B cell (primary cell): ENCODE data around the gene N4BP3. TPM values are rescaled to one million over a fixed set of nuclear protein-coding genes. Genes with fewer than 3 reads are reported as not detected.

ENCODE experiments used
- ATAC-seq: fragments of 200-7000 bp; cut with Tn5 transposase; one replicate; pipeline ENCODE4 v1.10.0; 2021; ENCODE audit warnings: low read depth, mild to moderate bottlenecking, moderate number of reproducible peaks, moderate library complexity
- CTCF ChIA-PET: fragments of 350-600 bp; sonication (Branson Sonifier 250); formaldehyde crosslinking; loops from one replicate; lab custom pipeline; 2021; ENCODE audit warnings: antibody characterized with exemption, inconsistent platforms; lab: Charles Lee
- POLR2A ChIA-PET: fragments of 350-600 bp; sonication (Branson Sonifier 250); formaldehyde crosslinking; loops from one replicate; lab custom pipeline; 2021; ENCODE audit warnings: antibody characterized with exemption; lab: Charles Lee
- DNase-seq: peaks from one replicate; pipeline ENCODE4 v3.0.0; 2013
- H2AFZ ChIP-seq: 2 replicates; pipeline ENCODE4 v1.6.1; 2012; ENCODE audit warnings: mild to moderate bottlenecking, low read depth, low read length; ENCODE audit not compliant: insufficient read depth, poor library complexity, severe bottlenecking
- H3K27ac ChIP-seq, 2 donors: 1 replicate in 1 of 2; 2 replicates in 1 of 2; pipeline ENCODE4 v1.5.1; 2012 to 2013; ENCODE audit warnings: low read length in 2 of 2, mild to moderate bottlenecking in 2 of 2, moderate library complexity in 1 of 2
- H3K27me3 ChIP-seq, 4 experiments: fragments of 200-600 bp in 1 of 4; sonication (generic) in 1 of 4; replicated peaks in 1 of 4; 1 replicate in 2 of 4; 2 replicates in 2 of 4; pipeline versions ENCODE4 v1.6.1 to v1.7.0; 2013 to 2016; ENCODE audit warnings: low read length in 3 of 4, mild to moderate bottlenecking in 2 of 4, mixed read lengths in 1 of 4, moderate library complexity in 1 of 4; ENCODE audit not compliant: insufficient read depth in 4 of 4, control insufficient read depth in 3 of 4; ENCODE audit errors: control extremely low read depth in 1 of 4
- H3K36me3 ChIP-seq, 2 experiments: replicated peaks in 1 of 2; 1 replicate in 1 of 2; 2 replicates in 1 of 2; pipeline versions ENCODE4 v1.6.1 to v1.7.1; 2013; ENCODE audit warnings: low read length in 1 of 2; ENCODE audit not compliant: insufficient read depth in 2 of 2, control insufficient read depth in 1 of 2; ENCODE audit errors: control extremely low read depth in 1 of 2, extremely low read depth in 1 of 2
- H3K4me1 ChIP-seq, 2 donors: fragments of 200-600 bp in 1 of 2; sonication (generic) in 1 of 2; 1 replicate in 1 of 2; 2 replicates in 1 of 2; pipeline versions ENCODE4 v1.5.1 to v1.6.1; 2013 to 2017; ENCODE audit warnings: low read length in 2 of 2; ENCODE audit not compliant: control insufficient read depth in 2 of 2, insufficient read depth in 2 of 2
- H3K4me2 ChIP-seq: replicated peaks from 2 replicates; pipeline ENCODE3; 2012; ENCODE audit warnings: mild to moderate bottlenecking, low read depth, low read length; ENCODE audit not compliant: poor library complexity, severe bottlenecking
- H3K4me3 ChIP-seq, 5 experiments: fragments of 200-600 bp in 1 of 5; sonication (generic) in 1 of 5; 1 replicate in 3 of 5; 2 replicates in 2 of 5; pipeline versions ENCODE4 v1.5.1 to v1.7.0; 2011 to 2016; ENCODE audit warnings: low read length in 4 of 5, mild to moderate bottlenecking in 4 of 5, low read depth in 2 of 5, control low read depth in 1 of 5, moderate library complexity in 1 of 5; ENCODE audit not compliant: insufficient read depth in 1 of 5; ENCODE audit errors: control extremely low read depth in 1 of 5, extremely low read depth in 1 of 5
- H3K79me2 ChIP-seq: fragments of 200-600 bp; sonication (generic); one replicate; pipeline ENCODE4 v1.6.0; 2016; ENCODE audit warnings: low read length; ENCODE audit not compliant: control insufficient read depth, insufficient read depth
- H3K9ac ChIP-seq: fragments of 200-600 bp; sonication (generic); 2 replicates; pipeline ENCODE4 v1.6.1; 2017; ENCODE audit warnings: mild to moderate bottlenecking, low read length, moderate library complexity
- H3K9me3 ChIP-seq, 3 donors: one replicate each; pipeline versions ENCODE4 v1.6.1 to v1.7.1; 2013; ENCODE audit warnings: low read length in 2 of 3; ENCODE audit not compliant: control insufficient read depth in 2 of 3, insufficient read depth in 1 of 3; ENCODE audit errors: control extremely low read depth in 1 of 3
- H4K20me1 ChIP-seq: 2 replicates; pipeline ENCODE4 v1.6.0; 2012; ENCODE audit warnings: mild to moderate bottlenecking, low read length; ENCODE audit not compliant: insufficient read depth, control insufficient read depth, poor library complexity, severe bottlenecking
- H3K27ac Mint-ChIP-seq: one replicate; pipeline ENCODE4 v1.8.0; 2021; ENCODE audit warnings: mixed read lengths
- H3K27me3 Mint-ChIP-seq: one replicate; pipeline ENCODE4 v1.8.0; 2021; ENCODE audit warnings: mixed read lengths
- H3K4me1 Mint-ChIP-seq: one replicate; pipeline ENCODE4 v1.8.0; 2021; ENCODE audit warnings: mixed read lengths
- H3K4me3 Mint-ChIP-seq: one replicate; pipeline ENCODE4 v1.8.0; 2021; ENCODE audit warnings: mixed read lengths
- H3K9me3 Mint-ChIP-seq: one replicate; pipeline ENCODE4 v1.8.0; 2022; ENCODE audit warnings: mixed read lengths; ENCODE audit not compliant: insufficient read depth
- CTCF ChIP-seq: fragments of 200-600 bp; IDR thresholded peaks from one replicate; pipeline ENCODE4 v1.8.0; 2022; ENCODE audit warnings: antibody characterized with exemption, mild to moderate bottlenecking
- EZH2 ChIP-seq: IDR thresholded peaks from 2 replicates; pipeline ENCODE4 v1.6.1; 2012; ENCODE audit warnings: borderline replicate concordance, low read depth, mild to moderate bottlenecking, moderate library complexity, low read length; ENCODE audit not compliant: insufficient read depth, poor library complexity, severe bottlenecking
- WGBS: methylation state at CpG from one replicate; pipeline ENCODE4 v1.1.5; 2013; ENCODE audit warnings: missing lambda C conversion rate; ENCODE audit not compliant: insufficient coverage; 5-methylcytosine and 5-hydroxymethylcytosine counted together
- intact Hi-C: fragments of 100-400 bp; cut with micrococcal nuclease; formaldehyde crosslinking; loops from one replicate; pipeline ENCODE4 v1.10.0; 2022
- polyA plus RNA-seq: library from polyadenylated mRNA; depleted of rRNA; stranded (reverse); fragments of >200 nt; gene quantifications from 2 replicates; pipeline ENCODE4 v1.2.3, GENCODE V29; 2012
- total RNA-seq, 2 donors: library from RNA; stranded (reverse); fragments of 120-200 nt in 1 of 2; gene quantifications; 1 replicate in 1 of 2; 2 replicates in 1 of 2; pipeline versions ENCODE4 v1.2.3 to v1.2.4, GENCODE V29; 2013 to 2022

N4BP3 gene
- total and polyA plus RNA-seq, 2 donors (not counting 1 experiment from before 2014, with no cell fraction given): 13.3 to 48.7 TPM

- POLR2A ChIA-PET: no interaction called here
- intact Hi-C loops: loop anchor here (2.0 to 10.0 kb wide), 3 partner anchors 85 to 679 kb away; no protein-coding TSS in a partner anchor
- H4K20me1 ChIP-seq: no peaks in the 10 kb centered on the region
Measured at GRCh38 chr5:178069909-178070308, 43.4 kb upstream of the N4BP3 start.

GRCh38 chr5:178071108-178071507, 42.2 kb upstream of the N4BP3 start:
- no peak overlapping the region for H3K27ac Mint-ChIP-seq
- Histone ChIP-seq H3K36me3 (no peaks in the 10 kb centered on the region), H2AFZ (no peak overlapping the region), H3K4me1 (peaks cover 26 to 33% of the 10 kb centered on the region in 2 donors), H3K4me2 (no peak overlapping the region), H3K9ac (no peak overlapping the region), H3K27ac (no peak overlapping the region), H3K9me3 (no peaks in the 10 kb centered on the region), H3K4me3 (no peak overlapping the region), H3K79me2 (no peaks in the 10 kb centered on the region), H3K27me3 (peaks cover 0 to 26% (median 8%) of the 10 kb centered on the region in 4 experiments), H4K20me1 (no peaks in the 10 kb centered on the region)
- POLR2A ChIA-PET: no interaction called here
- no peak for ATAC-seq
- no CpG with 5 or more reads among the region's 4 CpGs for WGBS
- DNase-seq: no peak
- no peaks in the 10 kb centered on the region for H3K9me3 Mint-ChIP-seq
- peaks cover 15% of the 10 kb centered on the region for H3K27me3 Mint-ChIP-seq
- CTCF ChIA-PET: interaction anchor here (0.9 to 12.4 kb wide), 2 partner anchors 11 to 82 kb away, joined by 4 to 540 read pairs; partner anchors contain the start of gene NHP2
- TF ChIP-seq EZH2 (no peak), CTCF (no peak)
- H3K4me1 Mint-ChIP-seq: peaks cover 20% of the 10 kb centered on the region
- intact Hi-C loops: loop anchor here (2.0 kb wide), 1 partner anchor 680 kb away; no protein-coding TSS in a partner anchor
- H3K4me3 Mint-ChIP-seq: no peak overlapping the region

More at GRCh38 chr5:178069909-178070308, 43.4 kb upstream of the N4BP3 start:
- H2AFZ ChIP-seq: no peak overlapping the region
- no peaks in the 10 kb centered on the region for H3K9me3 ChIP-seq
- ATAC-seq (peak; percentile 78), DNase-seq (peak; percentile 75)
- Mint-ChIP-seq H3K27me3 (peaks cover 18% of the 10 kb centered on the region), H3K4me3 (no peak overlapping the region), H3K27ac (no peak overlapping the region), H3K9me3 (no peaks in the 10 kb centered on the region), H3K4me1 (peaks cover 16% of the 10 kb centered on the region)
- no peaks in the 10 kb centered on the region for H3K36me3 ChIP-seq
- H3K79me2 ChIP-seq: no peaks in the 10 kb centered on the region
- H3K4me2 ChIP-seq: peak overlapping the region; percentile 25
- peak; percentile 63 for TF ChIP-seq CTCF
- no peak for TF ChIP-seq EZH2
- no peak overlapping the region for H3K27ac ChIP-seq
- CTCF ChIA-PET: no interaction called here
- H3K27me3 ChIP-seq: peaks cover 0 to 18% (median 4%) of the 10 kb centered on the region in 4 experiments
- H3K4me1 ChIP-seq: peaks cover 26 to 27% of the 10 kb centered on the region in 2 donors
- H3K9ac ChIP-seq: no peak overlapping the region
- no peak overlapping the region for H3K4me3 ChIP-seq
- 63% methylated on average over 2 of the region's 5 CpGs for WGBS
